Spleen (tissue), 7 donors: Measurements from ENCODE around the gene DIP2C.

Source experiments
- POLR2A ChIP-seq, 3 donors: fragments of 450-650 bp; IDR thresholded peaks; one replicate each; pipeline ENCODE4 v1.5.1; 2017; ENCODE audit warnings: antibody characterized with exemption in 3 of 3, mild to moderate bottlenecking in 1 of 3
- POLR2AphosphoS5 ChIP-seq, 3 donors: sonication (generic); formaldehyde crosslinking; IDR thresholded peaks; one replicate each; pipeline ENCODE4 v1.5.1; 2017; ENCODE audit warnings: antibody characterized with exemption in 3 of 3
- TF ChIP-seq, protein P1 (sequence below), 11 experiments: fragments of 200-600 bp in 7 of 11; fragments of 450-650 bp in 4 of 11; sonication (generic) in 4 of 11; IDR thresholded peaks in 8 of 11; conservative IDR thresholded peaks in 3 of 11; 1 replicate in 7 of 11; 2 replicates in 4 of 11; pipeline versions ENCODE4 v1.4.0 to v1.8.0; 2016 to 2021; ENCODE audit warnings: antibody characterized with exemption in 11 of 11, inconsistent platforms in 4 of 11, mild to moderate bottlenecking in 1 of 11
- donor health status: DM: no; HTN: no; CAD: no; lungs with moderate emphysema.
- donor health status: DM: no; HTN: no; CAD: no.
- donor health status: DM: no; HTN: no; CAD: no.

DNA sequence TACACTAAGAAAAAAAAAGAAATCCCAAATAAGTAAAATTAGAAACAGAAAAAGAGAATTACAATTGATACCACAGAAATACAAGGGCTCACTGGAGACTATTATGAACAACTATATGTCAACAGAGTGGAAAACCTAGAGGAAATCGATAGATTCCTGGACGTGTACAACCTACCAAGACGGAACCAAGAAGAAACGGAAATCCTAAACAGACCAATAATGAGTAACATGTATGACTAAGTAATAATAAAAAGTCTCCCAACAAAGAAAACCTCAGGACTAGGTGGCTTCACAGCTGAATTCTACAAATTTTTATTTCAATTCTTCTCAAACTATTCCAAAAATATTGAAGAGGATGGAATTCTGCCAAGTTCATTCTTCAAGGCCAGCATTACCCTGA lies 13.9 kb downstream of the DIP2C start:
- TF ChIP-seq, protein P1, sequence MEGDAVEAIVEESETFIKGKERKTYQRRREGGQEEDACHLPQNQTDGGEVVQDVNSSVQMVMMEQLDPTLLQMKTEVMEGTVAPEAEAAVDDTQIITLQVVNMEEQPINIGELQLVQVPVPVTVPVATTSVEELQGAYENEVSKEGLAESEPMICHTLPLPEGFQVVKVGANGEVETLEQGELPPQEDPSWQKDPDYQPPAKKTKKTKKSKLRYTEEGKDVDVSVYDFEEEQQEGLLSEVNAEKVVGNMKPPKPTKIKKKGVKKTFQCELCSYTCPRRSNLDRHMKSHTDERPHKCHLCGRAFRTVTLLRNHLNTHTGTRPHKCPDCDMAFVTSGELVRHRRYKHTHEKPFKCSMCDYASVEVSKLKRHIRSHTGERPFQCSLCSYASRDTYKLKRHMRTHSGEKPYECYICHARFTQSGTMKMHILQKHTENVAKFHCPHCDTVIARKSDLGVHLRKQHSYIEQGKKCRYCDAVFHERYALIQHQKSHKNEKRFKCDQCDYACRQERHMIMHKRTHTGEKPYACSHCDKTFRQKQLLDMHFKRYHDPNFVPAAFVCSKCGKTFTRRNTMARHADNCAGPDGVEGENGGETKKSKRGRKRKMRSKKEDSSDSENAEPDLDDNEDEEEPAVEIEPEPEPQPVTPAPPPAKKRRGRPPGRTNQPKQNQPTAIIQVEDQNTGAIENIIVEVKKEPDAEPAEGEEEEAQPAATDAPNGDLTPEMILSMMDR (IDR thresholded peaks at IDR 0.05 in 8 of 11, conservative IDR thresholded peaks at IDR 0.05 in 3 of 11) = no peak
- TF ChIP-seq POLR2A (IDR thresholded peaks at IDR 0.05) (no peak), POLR2AphosphoS5 (IDR thresholded peaks at IDR 0.05) (no peak)
